Measurements from ENCODE around the gene HEPACAM. TPM values are rescaled to one million over a fixed set of nuclear protein-coding genes. Genes with fewer than 3 reads are reported as not detected.

HEPACAM gene
- total RNA-seq, 4 donors from 2014 or later, result 0.42 to 2.1 (median 1.1) TPM

DNA sequence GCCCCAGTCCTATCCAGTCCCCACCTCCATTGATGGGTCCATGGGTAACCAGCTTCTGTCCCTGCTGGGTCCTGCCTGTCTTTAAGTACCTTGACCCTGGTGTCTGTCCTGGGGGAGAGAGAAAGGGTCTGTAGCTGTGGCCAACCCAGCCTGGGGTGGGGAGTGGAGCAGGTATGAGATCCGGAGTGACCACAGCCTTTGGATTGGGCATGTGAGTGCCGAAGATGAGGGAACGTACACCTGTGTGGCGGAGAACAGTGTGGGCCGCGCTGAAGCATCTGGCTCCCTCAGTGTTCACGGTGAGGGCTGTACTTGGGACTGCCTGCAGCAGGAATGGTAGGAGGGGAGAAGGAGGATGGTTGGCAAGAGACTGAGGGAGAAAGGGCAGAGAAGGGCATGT, 65.4 kb downstream of the HEPACAM start:
- TF ChIP-seq, protein P1, sequence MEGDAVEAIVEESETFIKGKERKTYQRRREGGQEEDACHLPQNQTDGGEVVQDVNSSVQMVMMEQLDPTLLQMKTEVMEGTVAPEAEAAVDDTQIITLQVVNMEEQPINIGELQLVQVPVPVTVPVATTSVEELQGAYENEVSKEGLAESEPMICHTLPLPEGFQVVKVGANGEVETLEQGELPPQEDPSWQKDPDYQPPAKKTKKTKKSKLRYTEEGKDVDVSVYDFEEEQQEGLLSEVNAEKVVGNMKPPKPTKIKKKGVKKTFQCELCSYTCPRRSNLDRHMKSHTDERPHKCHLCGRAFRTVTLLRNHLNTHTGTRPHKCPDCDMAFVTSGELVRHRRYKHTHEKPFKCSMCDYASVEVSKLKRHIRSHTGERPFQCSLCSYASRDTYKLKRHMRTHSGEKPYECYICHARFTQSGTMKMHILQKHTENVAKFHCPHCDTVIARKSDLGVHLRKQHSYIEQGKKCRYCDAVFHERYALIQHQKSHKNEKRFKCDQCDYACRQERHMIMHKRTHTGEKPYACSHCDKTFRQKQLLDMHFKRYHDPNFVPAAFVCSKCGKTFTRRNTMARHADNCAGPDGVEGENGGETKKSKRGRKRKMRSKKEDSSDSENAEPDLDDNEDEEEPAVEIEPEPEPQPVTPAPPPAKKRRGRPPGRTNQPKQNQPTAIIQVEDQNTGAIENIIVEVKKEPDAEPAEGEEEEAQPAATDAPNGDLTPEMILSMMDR (IDR thresholded peaks at IDR 0.05), result no peak
- TF ChIP-seq POLR2A (IDR thresholded peaks at IDR 0.05; ENCODE audit: low read depth), result no peak
- TF ChIP-seq EP300 (IDR thresholded peaks at IDR 0.05), result no peak
- no peak for TF ChIP-seq POLR2AphosphoS5 (IDR thresholded peaks at IDR 0.05)
- Histone ChIP-seq H3K9me3 (no peaks in the 10 kb centered on the region), H3K27ac (replicated peaks in 1 of 4) (no peak overlapping the region), H3K4me3 (no peak overlapping the region), H3K36me3 (no peaks in the 10 kb centered on the region), H3K4me1 (peaks cover 32 to 42% (median 36%) of the 10 kb centered on the region in 4 donors), H3K27me3 (peaks cover 0 to 92% (median 50%) of the 10 kb centered on the region in 4 donors)
- DNase-seq (ENCODE audit: extremely low spot score), result no peak
- 45% methylated on average over 7 of the region's 7 CpGs for WGBS
- intact Hi-C loops (cut with DNase I), result no loop called here

DNA sequence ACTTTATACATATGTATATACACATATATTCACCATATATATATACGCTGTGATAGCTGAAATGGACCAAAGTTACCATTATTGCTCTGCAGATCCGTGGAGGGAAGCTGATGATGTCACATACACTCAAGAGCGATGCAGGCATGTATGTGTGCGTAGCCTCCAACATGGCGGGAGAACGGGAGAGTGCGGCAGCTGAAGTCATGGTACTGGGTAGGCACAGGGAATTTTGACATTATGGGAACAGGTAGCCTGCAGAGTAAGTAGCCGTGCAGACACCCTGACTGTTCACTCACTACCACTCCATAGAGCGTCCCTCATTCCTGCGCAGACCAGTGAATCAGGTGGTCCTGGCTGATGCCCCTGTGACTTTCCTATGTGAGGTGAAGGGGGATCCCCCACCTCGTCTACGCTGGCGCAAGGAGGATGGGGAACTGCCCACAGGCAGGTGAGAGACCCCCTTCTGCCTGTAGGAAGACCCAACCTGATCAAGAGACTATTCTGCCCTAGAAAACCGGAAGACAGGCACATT, 65.9 kb downstream of the HEPACAM start:
- H3K4me1 ChIP-seq, result peaks cover 36 to 45% (median 41%) of the 10 kb centered on the region in 4 donors
- no peaks in the 10 kb centered on the region for H3K9me3 ChIP-seq
- 72% methylated on average over 14 of the region's 14 CpGs for WGBS
- H3K27ac ChIP-seq (replicated peaks in 1 of 4), result no peak overlapping the region
- H3K36me3 ChIP-seq, result no peaks in the 10 kb centered on the region
- DNase-seq (ENCODE audit: extremely low spot score), result no peak
- intact Hi-C loops (cut with DNase I), result no loop called here
- peaks cover 0 to 95% (median 55%) of the 10 kb centered on the region in 4 donors for H3K27me3 ChIP-seq
- TF ChIP-seq, protein P1 (IDR thresholded peaks at IDR 0.05), result no peak
- TF ChIP-seq POLR2AphosphoS5 (IDR thresholded peaks at IDR 0.05) (no peak), EP300 (IDR thresholded peaks at IDR 0.05) (no peak), POLR2A (IDR thresholded peaks at IDR 0.05; ENCODE audit: low read depth) (no peak)
- no peak overlapping the region for H3K4me3 ChIP-seq

DNA sequence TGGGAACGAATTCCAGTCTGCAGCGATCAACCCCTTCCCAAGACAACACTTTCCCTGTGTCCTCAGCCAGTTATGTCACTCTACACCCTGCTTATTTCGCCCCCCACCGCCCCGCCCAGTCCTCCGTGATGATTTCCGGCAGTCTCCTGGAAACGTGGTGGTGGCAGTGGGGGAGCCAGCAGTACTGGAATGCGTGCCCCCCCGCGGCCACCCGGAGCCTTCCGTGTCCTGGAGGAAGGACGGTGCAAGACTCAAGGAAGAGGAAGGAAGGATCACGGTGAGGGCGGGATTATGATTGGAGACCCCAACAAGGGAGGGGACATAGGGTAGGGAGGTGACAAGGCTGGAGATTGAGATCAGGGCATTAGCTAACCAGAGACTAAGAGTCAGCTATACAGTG, 66.5 kb downstream of the HEPACAM start:
- 6% methylated on average over 16 of the region's 16 CpGs for WGBS
- Histone ChIP-seq H3K36me3 (no peaks in the 10 kb centered on the region), H3K4me3 (no peak overlapping the region), H3K27ac (replicated peaks in 1 of 4) (no peak overlapping the region), H3K4me1 (peaks cover 39 to 51% (median 45%) of the 10 kb centered on the region in 4 donors), H3K9me3 (no peaks in the 10 kb centered on the region), H3K27me3 (peaks cover 4 to 95% (median 60%) of the 10 kb centered on the region in 4 donors)
- TF ChIP-seq POLR2A (IDR thresholded peaks at IDR 0.05; ENCODE audit: low read depth) (no peak), EP300 (IDR thresholded peaks at IDR 0.05) (no peak), POLR2AphosphoS5 (IDR thresholded peaks at IDR 0.05) (no peak)
- TF ChIP-seq, protein P1 (IDR thresholded peaks at IDR 0.05), result no peak
- intact Hi-C loops (cut with DNase I), result no loop called here
- no peak for DNase-seq (ENCODE audit: extremely low spot score)

Other genes starting within 250 kb of the HEPACAM start
- gene NRGN, start 196.1 kb downstream of the HEPACAM start, total RNA-seq, result 1 to 10 TPM; 1.4 to 2.3 (median 1.6) TPM
- under 1 TPM in 1 of 4 donors, not detected in 3; 0.29 TPM for gene VSIG2, start 183.8 kb downstream of the HEPACAM start, total RNA-seq
- 10 to 100 TPM; 10.8 to 52.8 (median 41.1) TPM for gene ESAM, start 173.8 kb downstream of the HEPACAM start, total RNA-seq
- 10 to 100 TPM in 3 of 4 donors, 1 to 10 TPM in 1; 9.6 to 14.0 (median 12.1) TPM for gene MSANTD2, start 135.6 kb downstream of the HEPACAM start, total RNA-seq
- gene ROBO3, start 70.6 kb downstream of the HEPACAM start, total RNA-seq, result 10 to 100 TPM in 1 of 4 donors, 1 to 10 TPM in 3; 5.0 to 10.8 (median 8.5) TPM
- gene ROBO4, start 38.2 kb downstream of the HEPACAM start, total RNA-seq, result 10 to 100 TPM; 16.2 to 49.8 (median 36.7) TPM
- gene HEPN1, start 16.8 kb downstream of the HEPACAM start, total RNA-seq, result not detected
- 1 to 10 TPM in 1 of 4 donors, under 1 TPM in 3; 0.42 to 1.6 (median 0.60) TPM for gene CCDC15, start 18.2 kb upstream of the HEPACAM start, total RNA-seq
- gene SLC37A2, start 127.3 kb upstream of the HEPACAM start, total RNA-seq, result 10 to 100 TPM in 2 of 4 donors, 1 to 10 TPM in 2; 6.6 to 12.9 (median 8.9) TPM
- 10 to 100 TPM; 13.1 to 20.4 (median 15.5) TPM for gene TMEM218, start 175.6 kb upstream of the HEPACAM start, total RNA-seq
- 1 to 10 TPM in 3 of 4 donors, under 1 TPM in 1; 0.83 to 4.1 (median 2.5) TPM for gene PKNOX2, start 228.7 kb upstream of the HEPACAM start, total RNA-seq